Liver (tissue), 9 donors: ENCODE measurements around the gene MBD3L3. TPM values are rescaled to one million over a fixed set of nuclear protein-coding genes. Genes with fewer than 3 reads are reported as not detected.

ENCODE experiments used
- DNase-seq: peaks from one replicate; pipeline ENCODE4 v3.0.0-alpha.2; 2017; ENCODE audit warnings: low spot score
- H3K27ac ChIP-seq, 2 donors: one replicate each; pipeline ENCODE4 v1.7.0; 2013; ENCODE audit warnings: inconsistent platforms in 2 of 2, low read length in 2 of 2, control low read depth in 1 of 2, low read depth in 1 of 2, mild to moderate bottlenecking in 1 of 2
- H3K27me3 ChIP-seq, 4 donors: one replicate each; pipeline versions ENCODE4 v1.6.1 to v1.7.0; 2013; ENCODE audit warnings: low read length in 3 of 4, inconsistent platforms in 1 of 4, mild to moderate bottlenecking in 1 of 4, moderate library complexity in 1 of 4; ENCODE audit not compliant: control insufficient read depth in 4 of 4, insufficient read depth in 4 of 4
- H3K36me3 ChIP-seq, 4 donors: one replicate each; pipeline versions ENCODE4 v1.6.1 to v1.7.0; 2013; ENCODE audit warnings: low read length in 3 of 4, mild to moderate bottlenecking in 3 of 4, low read depth in 1 of 4, moderate library complexity in 1 of 4; ENCODE audit not compliant: control insufficient read depth in 4 of 4, insufficient read depth in 3 of 4
- H3K4me1 ChIP-seq, 4 donors: one replicate each; pipeline versions ENCODE4 v1.6.1 to v1.7.0; 2013; ENCODE audit warnings: low read length in 3 of 4, mild to moderate bottlenecking in 3 of 4, moderate library complexity in 1 of 4; ENCODE audit not compliant: control insufficient read depth in 4 of 4, insufficient read depth in 4 of 4
- H3K4me3 ChIP-seq, 3 donors: one replicate each; pipeline versions ENCODE4 v1.6.1 to v1.7.0; 2013; ENCODE audit warnings: low read length in 3 of 3, control low read depth in 1 of 3, low read depth in 1 of 3, mild to moderate bottlenecking in 1 of 3
- H3K9ac ChIP-seq, 2 donors: one replicate each; pipeline ENCODE4 v1.7.0; 2013; ENCODE audit warnings: low read length in 2 of 2, mild to moderate bottlenecking in 2 of 2, moderate library complexity in 2 of 2, control low read depth in 1 of 2, low read depth in 1 of 2
- H3K9me3 ChIP-seq, 4 donors: one replicate each; pipeline versions ENCODE4 v1.6.1 to v1.7.0; 2013; ENCODE audit warnings: low read length in 3 of 4; ENCODE audit not compliant: control insufficient read depth in 4 of 4
- ATF3 ChIP-seq: IDR thresholded peaks from 2 replicates; pipeline ENCODE4 v1.6.1; 2016; ENCODE audit warnings: antibody characterized with exemption
- CTCF ChIP-seq: fragments of 150-350 bp; IDR thresholded peaks from 2 replicates; pipeline ENCODE4 v1.5.1; 2017; ENCODE audit warnings: improper control_type of control experiment, low read depth, low read length; ENCODE audit not compliant: missing input control
- EGR1 ChIP-seq, 2 donors: IDR thresholded peaks; 2 replicates each; pipeline ENCODE4 v1.6.1; 2016 to 2018; ENCODE audit warnings: antibody characterized with exemption in 2 of 2, low read depth in 2 of 2
- FOXA1 ChIP-seq: IDR thresholded peaks from 2 replicates; pipeline ENCODE4 v1.6.1; 2016; ENCODE audit warnings: antibody characterized with exemption
- FOXA2 ChIP-seq: IDR thresholded peaks from 2 replicates; pipeline ENCODE4 v1.6.1; 2016; ENCODE audit warnings: antibody characterized with exemption
- GABPA ChIP-seq, 2 donors: IDR thresholded peaks in 1 of 2; conservative IDR thresholded peaks in 1 of 2; 2 replicates each; pipeline ENCODE4 v1.6.1; 2016; ENCODE audit warnings: antibody characterized with exemption in 2 of 2, mild to moderate bottlenecking in 1 of 2, moderate library complexity in 1 of 2
- HNF4A ChIP-seq, 2 donors: conservative IDR thresholded peaks; 2 replicates each; pipeline ENCODE4 v1.6.1; 2016; ENCODE audit warnings: antibody characterized with exemption in 2 of 2, mild to moderate bottlenecking in 2 of 2
- HNF4G ChIP-seq: IDR thresholded peaks from 2 replicates; pipeline ENCODE4 v1.6.1; 2016; ENCODE audit warnings: antibody characterized with exemption
- JUND ChIP-seq, 2 donors: IDR thresholded peaks; 2 replicates each; pipeline ENCODE4 v1.6.1; 2016; ENCODE audit warnings: antibody characterized with exemption in 2 of 2
- MAX ChIP-seq: IDR thresholded peaks from 2 replicates; pipeline ENCODE4 v1.6.1; 2016; ENCODE audit warnings: antibody characterized with exemption
- NR2F2 ChIP-seq: IDR thresholded peaks from 2 replicates; pipeline ENCODE4 v1.6.1; 2016; ENCODE audit warnings: antibody characterized with exemption
- RAD21 ChIP-seq, 2 donors: IDR thresholded peaks; 2 replicates each; pipeline ENCODE4 v1.6.1; 2016; ENCODE audit warnings: antibody characterized with exemption in 2 of 2, mild to moderate bottlenecking in 2 of 2
- REST ChIP-seq: IDR thresholded peaks from 2 replicates; pipeline ENCODE4 v1.6.1; 2016; ENCODE audit warnings: antibody characterized with exemption, mild to moderate bottlenecking
- RXRA ChIP-seq, 2 donors: IDR thresholded peaks; 2 replicates each; pipeline ENCODE4 v1.6.1; 2017 to 2018; ENCODE audit warnings: antibody characterized with exemption in 2 of 2, mild to moderate bottlenecking in 1 of 2
- SP1 ChIP-seq: IDR thresholded peaks from 2 replicates; pipeline ENCODE4 v1.6.1; 2018; ENCODE audit warnings: antibody characterized with exemption, mild to moderate bottlenecking
- TAF1 ChIP-seq: conservative IDR thresholded peaks from 2 replicates; pipeline ENCODE4 v1.6.1; 2016; ENCODE audit warnings: antibody characterized with exemption, mild to moderate bottlenecking
- YY1 ChIP-seq: IDR thresholded peaks from 2 replicates; pipeline ENCODE4 v1.6.1; 2016; ENCODE audit warnings: antibody characterized with exemption, mild to moderate bottlenecking
- ZBTB33 ChIP-seq: IDR thresholded peaks from 2 replicates; pipeline ENCODE4 v1.6.1; 2016; ENCODE audit warnings: antibody characterized with exemption
- WGBS: extraction: QIAGEN DNeasy Blood & Tissue Kit; methylation state at CpG from one replicate; pipeline ENCODE4 v1.1.7; 2013; 5-methylcytosine and 5-hydroxymethylcytosine counted together
- polyA plus RNA-seq, 2 donors: library from polyadenylated mRNA; stranded (reverse) in 1 of 2; unstranded in 1 of 2; fragments of 200-250 nt in 1 of 2; fragments of >200 nt in 1 of 2; fragmentation: Nextera tagmentation in 1 of 2; extraction: Ambion mirVana in 1 of 2; gene quantifications; one replicate each; pipeline versions ENCODE4 v1.2.1 to v1.2.3, GENCODE V29; 2013 to 2015
- total RNA-seq, 2 donors: library from RNA; depleted of rRNA; stranded (reverse); fragments of >200 nt; gene quantifications; one replicate each; pipeline ENCODE4 v1.2.3, GENCODE V29; 2014
- donor health status: healthy.
- donor health status: healthy.
- donor health status: healthy.
- donor health status: healthy.
- donor health status: healthy.

MBD3L3 gene
- total and polyA plus RNA-seq, 4 donors: not detected

- Histone ChIP-seq H3K36me3 (peaks cover 16 to 26% (median 19%) of the 10 kb centered on the region in 4 donors), H3K27ac (peak overlapping the region; percentile 74 to 83), H3K27me3 (no peaks in the 10 kb centered on the region), H3K4me1 (peaks cover 4 to 9% (median 8%) of the 10 kb centered on the region in 4 donors), H3K9ac (peak overlapping the region; percentile 56 to 57), H3K4me3 (peak overlapping the region; percentile 66 to 88 (median 81)), H3K9me3 (peaks cover 0 to 10% (median 2%) of the 10 kb centered on the region in 4 donors)
- DNase-seq: no peak
- TF ChIP-seq HNF4A (conservative IDR thresholded peaks at IDR 0.05): no peak
- TF ChIP-seq SP1: no peak
- TF ChIP-seq JUND (IDR thresholded peaks at IDR 0.05): no peak
- no peak for TF ChIP-seq NR2F2
- TF ChIP-seq EGR1 (IDR thresholded peaks at IDR 0.05; ENCODE audit: low read depth in 2 of 2): no peak
- no peak for TF ChIP-seq TAF1
- no peak for TF ChIP-seq REST
- no peak for TF ChIP-seq RXRA (IDR thresholded peaks at IDR 0.05)
- no peak for TF ChIP-seq YY1
- no peak for TF ChIP-seq ATF3
- TF ChIP-seq CTCF: no peak
- TF ChIP-seq MAX: no peak
- TF ChIP-seq ZBTB33: no peak
- no peak for TF ChIP-seq HNF4G
- no peak for TF ChIP-seq FOXA1
- no peak for TF ChIP-seq FOXA2
- TF ChIP-seq RAD21 (IDR thresholded peaks at IDR 0.05): no peak
- TF ChIP-seq GABPA (IDR thresholded peaks at IDR 0.05 in 1 of 2, conservative IDR thresholded peaks at IDR 0.05 in 1 of 2): no peak
- under 1% methylated on average over 12 of the region's 12 CpGs for WGBS
Observed at GRCh38 chr19:7069904-7070226, 11.4 kb upstream of the MBD3L3 start.
